Activated CD4-positive, alpha-beta T cell treated with anti-CD3 and anti-CD28 coated beads, Interleukin-2, amount 10 ng/mL, durations not matched to agents 7 days and 5 days (primary cell): ENCODE results near the gene RFC3. TPM values are rescaled to one million over a fixed set of nuclear protein-coding genes. Genes with fewer than 3 reads are reported as not detected.

Experiments used
- CTCF ChIA-PET: fragments of 350-600 bp; sonication (Branson Sonifier 250); formaldehyde crosslinking; loops from one replicate; lab custom pipeline; 2021; ENCODE audit warnings: antibody characterized with exemption; lab: Charles Lee
- POLR2A ChIA-PET: fragments of 350-600 bp; sonication (Branson Sonifier 250); formaldehyde crosslinking; loops from one replicate; lab custom pipeline; 2021; ENCODE audit warnings: antibody characterized with exemption; lab: Charles Lee
- DNase-seq: peaks from one replicate; pipeline ENCODE4 v3.0.0-alpha.2; 2020
- H3K27ac Mint-ChIP-seq: one replicate; pipeline ENCODE4 v1.8.0; 2021; ENCODE audit warnings: mild to moderate bottlenecking, moderate library complexity, mixed read lengths
- H3K27me3 Mint-ChIP-seq: one replicate; pipeline ENCODE4 v1.8.0; 2021; ENCODE audit warnings: mixed read lengths
- H3K36me3 Mint-ChIP-seq: one replicate; pipeline ENCODE4 v1.8.0; 2021; ENCODE audit warnings: low read depth, mixed read lengths
- H3K4me1 Mint-ChIP-seq: one replicate; pipeline ENCODE4 v1.8.0; 2021; ENCODE audit warnings: mixed read lengths
- H3K4me3 Mint-ChIP-seq: one replicate; pipeline ENCODE4 v1.8.0; 2021; ENCODE audit warnings: mild to moderate bottlenecking, moderate library complexity, mixed read lengths
- H3K9me3 Mint-ChIP-seq: one replicate; pipeline ENCODE4 v1.8.0; 2021; ENCODE audit warnings: mixed read lengths
- total RNA-seq, 2 experiments: library from RNA; stranded (reverse); gene quantifications; one replicate each; pipeline ENCODE4 v1.2.3, GENCODE V29; 2021

RFC3 gene
- total RNA-seq, 2 experiments from 2014 or later, result 38.3 to 46.8 TPM

- ChIA-PET POLR2A (no interaction called here), CTCF (no interaction called here)
- H3K36me3 Mint-ChIP-seq, result peaks cover under 1% of the 10 kb centered on the region
- no peaks in the 10 kb centered on the region for H3K27me3 Mint-ChIP-seq
- no peak overlapping the region for H3K4me3 Mint-ChIP-seq
- DNase-seq, result no peak
- no peak overlapping the region for H3K27ac Mint-ChIP-seq
- H3K9me3 Mint-ChIP-seq, result no peaks in the 10 kb centered on the region
- H3K4me1 Mint-ChIP-seq, result no peaks in the 10 kb centered on the region
Observed at GRCh38 chr13:33874871-33875270, 56.9 kb downstream of the RFC3 start.

GRCh38 chr13:33875618-33876401 lies 57.9 kb downstream of the RFC3 start:
- DNase-seq, result no peak
- Mint-ChIP-seq H3K36me3 (peaks cover 2% of the 10 kb centered on the region), H3K4me1 (no peaks in the 10 kb centered on the region), H3K27me3 (no peaks in the 10 kb centered on the region), H3K27ac (no peak overlapping the region), H3K4me3 (no peak overlapping the region), H3K9me3 (no peaks in the 10 kb centered on the region)
- ChIA-PET CTCF (interaction anchor here (0.6 to 0.9 kb wide), 2 partner anchors 21 to 60 kb away, joined by 3 to 4 read pairs; no protein-coding TSS in a partner anchor), POLR2A (interaction anchor here (0.6 kb wide), 1 partner anchor 114 kb away, joined by 4 read pairs; no protein-coding TSS in a partner anchor)

- Mint-ChIP-seq H3K4me1 (no peaks in the 10 kb centered on the region), H3K36me3 (peaks cover 2% of the 10 kb centered on the region), H3K9me3 (no peaks in the 10 kb centered on the region), H3K27me3 (no peaks in the 10 kb centered on the region), H3K4me3 (no peak overlapping the region), H3K27ac (no peak overlapping the region)
- CTCF ChIA-PET, result interaction anchor here (0.6 to 0.9 kb wide), 2 partner anchors 20 to 61 kb away, joined by 3 to 4 read pairs; no protein-coding TSS in a partner anchor
- no peak for DNase-seq
- POLR2A ChIA-PET, result no interaction called here
Observed at GRCh38 chr13:33876716-33877394, 58.9 kb downstream of the RFC3 start.

- no peak overlapping the region for H3K4me3 Mint-ChIP-seq
- POLR2A ChIA-PET, result no interaction called here
- H3K4me1 Mint-ChIP-seq, result no peaks in the 10 kb centered on the region
- no peak overlapping the region for H3K27ac Mint-ChIP-seq
- peaks cover 5% of the 10 kb centered on the region for H3K36me3 Mint-ChIP-seq
- CTCF ChIA-PET, result no interaction called here
- H3K9me3 Mint-ChIP-seq, result no peaks in the 10 kb centered on the region
- no peak for DNase-seq
- H3K27me3 Mint-ChIP-seq, result no peaks in the 10 kb centered on the region
Observed at GRCh38 chr13:33879118-33879517, 61.2 kb downstream of the RFC3 start.

GRCh38 chr13:33882804-33883203 lies 64.9 kb downstream of the RFC3 start:
- peaks cover 9% of the 10 kb centered on the region for H3K36me3 Mint-ChIP-seq
- CTCF ChIA-PET, result no interaction called here
- no peak overlapping the region for H3K4me3 Mint-ChIP-seq
- POLR2A ChIA-PET, result no interaction called here
- H3K27ac Mint-ChIP-seq, result no peak overlapping the region
- no peaks in the 10 kb centered on the region for H3K27me3 Mint-ChIP-seq
- DNase-seq, result no peak
- no peaks in the 10 kb centered on the region for H3K4me1 Mint-ChIP-seq
- H3K9me3 Mint-ChIP-seq, result peaks cover 4% of the 10 kb centered on the region

GRCh38 chr13:33884531-33885220 lies 66.7 kb downstream of the RFC3 start:
- no peaks in the 10 kb centered on the region for H3K27me3 Mint-ChIP-seq
- POLR2A ChIA-PET, result interaction anchor here (0.6 kb wide), 1 partner anchor 1647 kb away, joined by 3 read pairs; no protein-coding TSS in a partner anchor
- peaks cover 13% of the 10 kb centered on the region for H3K36me3 Mint-ChIP-seq
- H3K4me1 Mint-ChIP-seq, result no peaks in the 10 kb centered on the region
- no peak overlapping the region for H3K4me3 Mint-ChIP-seq
- H3K9me3 Mint-ChIP-seq, result peaks cover 4% of the 10 kb centered on the region
- DNase-seq, result no peak
- no peak overlapping the region for H3K27ac Mint-ChIP-seq
- CTCF ChIA-PET, result interaction anchor here (0.6 kb wide), 1 partner anchor 645 kb away, joined by 3 read pairs; no protein-coding TSS in a partner anchor
